Measurements from ENCODE around the gene SUN1.

DNA sequence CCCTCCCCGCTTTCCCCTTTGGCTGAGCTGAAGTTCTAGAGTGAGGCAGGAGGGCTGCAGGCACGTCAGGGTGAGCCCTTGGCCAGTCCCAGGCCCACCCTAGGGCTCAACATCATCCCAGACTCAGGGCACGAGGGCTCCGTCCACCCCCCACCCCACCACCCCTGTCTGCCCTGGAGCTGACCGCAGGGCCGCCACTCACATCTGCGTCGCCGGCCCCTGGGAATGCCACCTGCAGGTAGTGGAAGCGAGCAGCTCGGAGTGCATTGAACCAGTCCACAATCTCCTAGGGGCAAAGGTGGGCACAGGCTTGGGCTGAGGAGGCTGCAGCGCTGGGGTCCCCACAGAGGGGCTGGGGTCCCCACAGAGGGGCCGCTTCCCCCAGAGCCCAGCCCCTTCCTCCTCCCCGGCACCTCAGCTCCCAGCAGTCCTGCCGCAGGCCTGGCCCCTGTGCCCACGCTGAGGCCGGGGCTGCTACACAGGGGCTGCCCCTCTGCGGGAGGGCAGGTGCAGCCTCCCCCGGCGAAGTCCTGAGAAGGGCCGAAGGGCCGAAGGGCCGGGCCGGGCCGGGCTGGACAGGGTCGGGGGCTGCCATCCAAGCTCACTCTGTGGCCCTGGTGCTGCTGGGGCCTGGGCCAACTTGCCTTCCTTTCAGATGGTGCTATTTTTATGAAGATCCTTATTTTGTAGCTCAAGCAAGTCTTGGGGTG lies 68.2 kb downstream of the SUN1 start:
- TF ChIP-seq GATA3 (IDR thresholded peaks at IDR 0.05; ENCODE audit: low read depth, low read length) (no peak), GATA2 (IDR thresholded peaks at IDR 0.05; ENCODE audit: low read depth, low read length) (no peak)

All from SH-SY5Y (cell line).